Measurements from ENCODE around the gene ASXL1.

GRCh38 chr20:32339116-32339515 lies 19.0 kb upstream of the ASXL1 start:
- TF ChIP-seq, protein P1, sequence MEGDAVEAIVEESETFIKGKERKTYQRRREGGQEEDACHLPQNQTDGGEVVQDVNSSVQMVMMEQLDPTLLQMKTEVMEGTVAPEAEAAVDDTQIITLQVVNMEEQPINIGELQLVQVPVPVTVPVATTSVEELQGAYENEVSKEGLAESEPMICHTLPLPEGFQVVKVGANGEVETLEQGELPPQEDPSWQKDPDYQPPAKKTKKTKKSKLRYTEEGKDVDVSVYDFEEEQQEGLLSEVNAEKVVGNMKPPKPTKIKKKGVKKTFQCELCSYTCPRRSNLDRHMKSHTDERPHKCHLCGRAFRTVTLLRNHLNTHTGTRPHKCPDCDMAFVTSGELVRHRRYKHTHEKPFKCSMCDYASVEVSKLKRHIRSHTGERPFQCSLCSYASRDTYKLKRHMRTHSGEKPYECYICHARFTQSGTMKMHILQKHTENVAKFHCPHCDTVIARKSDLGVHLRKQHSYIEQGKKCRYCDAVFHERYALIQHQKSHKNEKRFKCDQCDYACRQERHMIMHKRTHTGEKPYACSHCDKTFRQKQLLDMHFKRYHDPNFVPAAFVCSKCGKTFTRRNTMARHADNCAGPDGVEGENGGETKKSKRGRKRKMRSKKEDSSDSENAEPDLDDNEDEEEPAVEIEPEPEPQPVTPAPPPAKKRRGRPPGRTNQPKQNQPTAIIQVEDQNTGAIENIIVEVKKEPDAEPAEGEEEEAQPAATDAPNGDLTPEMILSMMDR (IDR thresholded peaks at IDR 0.05), result no peak
- TF ChIP-seq POLR2A (IDR thresholded peaks at IDR 0.05), result no peak
